Cerebellar nuclear complex (tissue), 1 donor: ENCODE data around the gene ZNF780A.
A peak's percentile ranks its signal among the peaks of the same experiment; 100 is the strongest.
"Not testable (repeated sequence)": the region's sequence is repeated elsewhere in the genome, so short reads cannot be mapped to it uniquely, and the experiment has no call there.

ENCODE experiments used
- DNase-seq, 2 experiments: peaks; one replicate each; lab custom pipeline; 2025; lab: John Stamatoyannopoulos, UW

The ZNF780A gene

DNA sequence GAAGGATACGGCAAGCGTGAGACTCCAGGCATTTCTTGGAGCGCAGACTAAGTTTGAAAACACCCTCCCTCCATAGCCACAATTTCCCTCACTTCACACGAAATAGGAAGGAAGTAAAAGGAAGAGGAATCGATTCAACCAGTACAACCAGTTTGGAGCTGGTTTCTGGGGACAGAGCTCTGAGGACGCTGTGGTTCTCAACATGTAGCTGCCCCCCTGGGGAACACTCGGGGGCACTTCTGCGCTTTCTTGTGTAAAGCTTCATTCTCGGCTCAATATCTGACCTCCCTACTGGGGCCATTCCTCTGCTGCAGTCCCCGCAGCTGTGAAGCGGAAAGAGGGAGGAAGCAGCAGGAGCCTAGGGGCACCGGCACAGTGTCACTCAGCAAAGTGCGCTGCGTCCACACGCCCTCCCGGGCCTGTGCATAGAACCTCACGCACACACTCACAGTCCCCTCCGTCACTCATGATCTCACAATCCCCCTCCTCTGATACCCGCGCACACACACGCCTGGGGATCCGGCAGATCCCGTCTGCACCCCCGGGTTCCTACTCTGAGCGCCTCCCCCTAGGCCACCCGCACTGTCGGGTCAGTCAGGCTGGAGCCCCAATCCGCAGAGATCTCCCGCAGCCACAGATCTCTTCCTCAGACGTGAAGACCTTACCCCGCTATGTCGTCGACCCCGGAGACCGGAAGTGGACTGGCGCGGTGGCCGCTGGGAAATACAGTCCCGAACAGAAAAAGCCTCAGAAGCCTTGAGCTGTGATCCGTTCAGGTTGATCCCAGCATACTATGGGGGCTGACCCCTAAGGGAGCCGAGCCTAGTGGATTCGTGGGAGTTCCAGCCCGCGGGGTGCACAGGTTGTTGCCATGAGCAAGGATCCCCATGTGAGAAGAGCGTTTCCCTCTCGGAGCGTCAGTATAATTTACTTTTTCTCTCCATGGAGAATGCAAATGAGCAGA is at the start of gene ZNF780A:
TSS of gene ZNF780A (minus strand) at position 703 of the 964 bp plus-strand sequence. CDS start 6,190 bp downstream, outside the sequence.
- DNase-seq, result peak in 1 of 2 experiments; percentile 40

DNA sequence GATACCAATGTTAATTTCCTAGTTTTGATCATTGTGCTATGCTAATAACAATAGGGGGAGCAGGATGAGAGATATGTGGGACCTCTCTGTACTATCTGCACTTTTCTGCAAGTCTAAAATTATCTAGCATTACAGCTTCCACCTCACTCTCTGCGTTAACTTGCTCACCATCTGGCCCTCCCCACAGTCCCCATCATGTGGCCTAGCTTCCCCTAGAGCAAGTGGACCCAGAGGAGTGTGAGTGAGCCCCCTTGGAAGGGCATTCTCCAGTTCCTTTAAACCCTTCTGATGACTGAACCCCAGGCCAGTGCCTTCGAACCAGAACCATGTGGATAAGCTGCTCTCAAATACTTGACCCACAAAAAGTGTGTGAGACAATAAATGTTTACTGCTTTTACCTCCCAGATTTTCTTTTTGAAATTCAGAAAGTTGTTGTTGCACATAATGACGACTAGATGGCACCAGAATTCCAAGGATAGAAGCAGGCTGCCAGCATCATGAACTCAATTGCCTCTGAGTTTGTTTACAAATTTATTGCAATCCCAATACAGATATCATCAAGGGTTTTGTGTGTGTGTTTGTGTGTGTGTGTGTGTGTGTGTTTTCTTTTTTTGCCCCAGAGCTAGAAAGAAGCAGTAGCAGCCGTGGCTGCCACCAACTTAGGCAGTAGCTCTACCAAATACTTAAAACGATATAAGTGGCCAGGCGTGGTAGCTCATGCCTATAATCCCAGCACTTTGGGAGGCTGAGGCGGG is 49.0 kb upstream of the ZNF780A start:
- peak in 1 of 2 experiments; percentile 18 for DNase-seq

DNA sequence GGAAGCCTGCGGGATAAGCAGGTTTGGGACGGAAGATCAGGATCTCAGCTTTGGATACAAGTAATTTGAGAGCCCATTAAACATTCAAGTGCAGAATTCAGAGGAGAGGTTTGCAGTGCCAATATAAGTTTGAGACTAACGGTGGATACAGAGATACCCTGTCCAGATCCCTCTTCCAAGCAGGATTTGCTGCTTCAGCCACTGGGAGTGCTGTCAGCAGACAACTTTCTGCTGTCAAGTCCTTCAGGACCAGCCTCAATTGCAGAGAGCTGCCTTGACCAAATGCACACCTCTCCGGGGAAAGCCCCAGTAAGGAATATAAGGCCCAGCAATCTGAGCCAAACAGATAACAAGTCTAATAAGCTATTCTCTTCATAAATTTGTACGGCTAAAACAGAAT is 46.1 kb upstream of the ZNF780A start:
- no peak for DNase-seq

DNA sequence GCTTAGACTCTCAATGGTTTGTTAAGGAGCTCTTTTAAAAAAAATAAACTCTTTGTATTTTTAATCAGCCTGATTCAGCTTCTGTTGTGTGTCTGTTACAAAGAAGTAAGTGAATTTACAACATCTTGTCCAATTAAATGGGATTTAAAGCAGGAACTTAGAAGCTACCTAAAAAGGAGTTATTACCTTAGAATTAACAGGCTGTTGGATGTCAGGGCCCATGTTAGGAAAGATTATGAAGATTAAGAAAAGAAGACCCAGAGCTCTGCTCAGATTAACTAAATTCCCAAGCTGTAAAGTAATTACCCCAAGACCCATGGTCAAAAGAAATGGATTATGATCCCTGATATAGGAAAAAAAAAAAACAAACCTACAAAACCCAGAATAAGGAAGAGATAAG is 44.1 kb upstream of the ZNF780A start:
- DNase-seq, result no peak

DNA sequence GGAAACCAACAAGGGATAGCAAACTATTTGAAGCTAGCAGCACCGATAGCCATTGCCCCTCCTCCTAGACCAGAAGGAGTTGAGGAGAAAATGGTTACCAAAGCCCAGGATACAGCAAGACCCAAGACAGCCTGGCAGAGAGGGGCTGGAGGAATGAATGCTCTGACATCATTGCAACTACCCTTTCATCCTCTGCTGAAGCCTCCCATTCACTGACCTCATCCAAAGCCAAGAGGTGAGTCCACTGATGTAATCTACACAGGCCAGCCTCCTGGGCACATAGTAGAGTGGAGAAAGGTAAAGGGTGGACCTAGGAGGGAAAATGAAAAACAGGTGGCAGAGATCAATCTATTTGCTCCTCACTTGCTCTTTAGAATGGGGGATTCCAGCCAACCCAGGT is 42.7 kb upstream of the ZNF780A start:
- DNase-seq, result no peak

DNA sequence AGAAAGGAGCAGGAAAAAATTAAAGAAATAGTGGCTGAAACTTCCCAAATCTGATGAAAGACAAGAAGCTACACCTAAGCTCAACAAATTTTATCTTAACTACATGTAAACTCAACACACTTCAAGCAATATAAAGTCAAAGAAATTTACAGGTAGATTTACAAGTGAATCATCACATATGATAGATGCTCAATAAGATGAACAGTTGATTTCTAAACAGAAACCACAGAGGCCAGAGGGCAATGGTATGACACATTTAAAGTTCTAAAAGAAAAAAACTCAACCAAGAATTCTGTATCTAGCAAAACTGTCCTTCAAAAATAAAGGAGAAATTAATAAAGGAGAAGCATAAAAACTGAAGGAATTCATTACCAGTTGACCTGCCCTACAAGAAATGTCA is 39.3 kb upstream of the ZNF780A start:
- DNase-seq, result no peak

DNA sequence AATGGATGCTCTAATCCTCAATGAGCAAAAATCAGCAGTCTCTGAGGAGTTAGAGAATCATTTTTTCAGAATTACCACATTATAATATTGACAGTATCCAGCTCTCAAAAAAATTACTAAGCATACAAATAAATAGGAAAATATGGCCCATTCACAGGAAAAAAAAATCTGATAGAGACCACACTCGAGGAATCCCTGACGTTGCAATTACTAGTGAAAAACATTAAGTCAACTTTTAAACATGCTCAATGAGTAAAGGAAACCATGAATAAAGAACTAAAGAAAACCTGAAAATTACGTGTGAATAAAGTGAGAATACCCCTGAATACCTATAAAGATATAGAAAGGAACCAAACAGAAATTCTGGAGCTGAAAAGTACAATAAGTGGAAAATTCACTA is 38.7 kb upstream of the ZNF780A start:
- DNase-seq, result no peak

DNA sequence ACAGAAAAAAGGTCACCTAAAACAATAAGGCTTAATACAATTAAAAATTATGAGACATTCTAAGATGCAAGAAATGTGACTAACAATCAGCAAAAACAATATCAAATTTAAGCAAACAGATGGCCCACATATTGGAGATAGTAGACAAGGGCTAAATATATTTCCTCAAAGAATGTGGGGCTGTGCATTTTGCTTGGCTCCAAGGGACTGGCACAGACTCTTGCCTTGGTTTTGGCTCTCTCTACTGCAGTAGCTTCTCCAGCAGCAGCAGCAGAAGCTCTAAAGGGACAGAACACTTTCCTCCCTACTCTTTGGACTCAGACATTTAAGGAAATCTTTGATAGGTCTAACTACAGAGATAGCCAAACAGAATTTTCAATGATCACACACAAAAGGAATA is 38.2 kb upstream of the ZNF780A start:
- DNase-seq, result no peak

DNA sequence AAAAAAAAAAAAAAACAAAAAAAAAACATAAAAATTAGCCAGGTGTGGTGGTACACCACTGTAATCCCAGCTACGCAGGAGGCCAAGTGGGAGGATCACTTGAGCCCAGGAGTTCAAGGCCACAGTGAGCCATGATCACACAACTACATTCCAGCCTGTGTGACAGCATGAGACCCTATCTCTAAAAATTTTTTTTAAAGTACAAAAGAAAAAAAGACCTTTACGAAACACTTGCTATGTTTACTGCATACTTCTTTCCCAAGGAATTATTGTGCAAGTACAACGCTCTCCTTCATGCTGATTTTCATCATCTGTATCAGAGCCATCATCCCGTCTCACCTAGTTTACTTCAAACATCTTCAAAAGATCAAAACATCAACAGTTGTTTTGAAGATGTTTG is 28.6 kb upstream of the ZNF780A start:
- no peak for DNase-seq

DNA sequence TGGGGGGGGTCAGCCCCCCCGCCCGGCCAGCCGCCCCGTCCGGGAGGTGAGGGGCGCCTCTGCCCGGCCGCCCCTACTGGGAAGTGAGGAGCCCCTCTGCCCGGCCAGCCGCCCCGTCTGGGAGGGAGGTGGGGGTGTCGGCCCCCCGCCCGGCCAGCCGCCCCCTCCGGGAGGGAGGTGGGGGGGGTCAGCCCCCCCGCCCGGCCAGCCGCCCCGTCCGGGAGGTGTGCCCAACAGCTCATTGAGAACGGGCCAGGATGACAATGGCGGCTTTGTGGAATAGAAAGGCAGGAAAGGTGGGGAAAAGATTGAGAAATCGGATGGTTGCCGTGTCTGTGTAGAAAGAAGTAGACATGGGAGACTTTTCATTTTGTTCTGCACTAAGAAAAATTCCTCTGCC is 27.9 kb upstream of the ZNF780A start:
- not testable (repeated sequence) for DNase-seq

DNA sequence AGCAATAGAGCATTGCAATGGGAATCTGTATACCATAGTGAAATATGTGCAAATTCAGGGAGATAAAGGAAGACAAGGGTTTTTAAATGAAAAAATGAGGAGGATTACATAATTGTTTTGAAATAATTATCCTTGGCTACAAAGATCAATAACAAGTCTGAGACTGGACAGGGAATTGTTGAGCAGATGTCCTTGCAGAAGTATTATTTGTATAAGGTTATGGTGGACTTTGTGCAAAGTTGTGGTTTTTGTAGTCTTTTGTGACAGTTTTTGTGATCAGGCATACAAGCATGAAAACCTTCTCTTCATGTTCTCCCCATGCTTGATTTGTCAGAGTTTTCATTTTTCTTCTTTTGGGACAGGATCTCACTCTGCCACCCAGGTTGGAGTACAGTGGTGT is 25.3 kb upstream of the ZNF780A start:
- DNase-seq, result no peak

DNA sequence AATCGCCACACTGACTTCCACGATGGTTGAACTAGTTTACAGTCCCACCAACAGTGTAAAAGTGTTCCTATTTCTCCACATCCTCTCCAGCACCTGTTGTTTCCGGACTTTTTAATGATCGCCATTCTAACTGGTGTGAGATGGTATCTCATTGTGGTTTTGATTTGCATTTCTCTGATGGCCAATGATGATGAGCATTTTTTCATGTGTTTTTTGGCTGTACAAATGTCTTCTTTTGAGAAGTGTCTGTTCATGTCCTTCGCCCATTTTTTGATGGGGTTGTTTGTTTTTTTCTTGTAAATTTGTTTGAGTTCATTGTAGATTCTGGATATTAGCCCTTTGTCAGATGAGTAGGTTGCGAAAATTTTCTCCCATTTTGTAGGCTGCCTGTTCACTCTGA is 23.4 kb upstream of the ZNF780A start:
- not testable (repeated sequence) for DNase-seq

DNA sequence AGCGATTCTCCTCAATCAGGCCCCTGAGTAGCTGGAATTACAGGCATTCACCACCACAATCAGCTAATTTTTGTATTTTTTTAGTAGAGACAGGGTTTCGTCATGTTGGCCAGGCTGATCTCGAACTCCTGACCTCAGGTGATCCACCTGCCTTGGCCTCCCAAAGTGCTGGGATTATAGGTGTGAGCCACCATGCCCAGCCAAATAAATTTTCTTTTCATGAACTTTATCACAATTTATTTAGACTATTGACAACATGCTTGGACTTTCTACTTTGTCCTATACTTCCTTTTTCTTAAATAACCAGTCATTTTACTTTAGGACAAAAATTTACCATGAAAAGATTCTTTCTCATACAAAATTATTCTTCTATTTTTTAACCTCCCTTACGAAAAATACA is 21.5 kb upstream of the ZNF780A start:
- DNase-seq, result not testable (repeated sequence)

DNA sequence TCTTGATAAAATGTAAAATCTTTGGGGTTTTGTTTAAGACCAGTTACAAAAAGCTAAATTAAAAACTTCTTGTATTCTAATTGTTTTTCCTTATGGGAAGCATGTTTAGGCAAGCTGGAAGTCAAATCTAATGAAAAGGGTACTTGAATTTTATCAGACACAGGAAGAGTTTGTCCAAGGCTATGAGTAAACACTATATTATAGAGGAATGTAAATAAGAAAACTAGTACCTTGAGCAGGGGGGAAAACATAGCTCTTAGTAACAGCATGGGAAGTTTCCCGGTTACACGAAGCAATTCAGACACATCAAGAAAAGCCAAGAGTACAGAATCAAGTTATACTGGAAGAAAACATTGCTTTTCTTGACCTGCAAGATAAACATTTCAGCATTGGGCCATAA is 19.8 kb upstream of the ZNF780A start:
- no peak for DNase-seq

DNA sequence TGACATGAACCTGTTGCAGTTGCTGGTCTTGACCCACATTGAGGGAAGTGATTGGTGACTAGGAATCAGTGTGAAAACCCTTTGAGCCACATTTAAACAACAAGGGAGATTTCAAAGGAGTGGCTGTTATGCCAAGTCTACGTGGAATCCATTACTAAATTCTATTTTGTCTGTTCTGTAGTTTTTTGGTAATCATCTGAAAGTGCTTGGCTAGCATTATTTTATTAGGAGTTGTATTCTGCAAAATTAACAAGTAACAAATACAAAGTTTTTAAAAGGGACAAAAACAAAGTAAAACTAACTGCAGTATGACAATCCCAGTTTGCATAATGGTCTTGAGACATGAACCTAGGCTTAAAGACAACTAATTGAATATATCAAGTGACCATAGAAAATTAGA is 14.0 kb upstream of the ZNF780A start:
- no peak for DNase-seq

DNA sequence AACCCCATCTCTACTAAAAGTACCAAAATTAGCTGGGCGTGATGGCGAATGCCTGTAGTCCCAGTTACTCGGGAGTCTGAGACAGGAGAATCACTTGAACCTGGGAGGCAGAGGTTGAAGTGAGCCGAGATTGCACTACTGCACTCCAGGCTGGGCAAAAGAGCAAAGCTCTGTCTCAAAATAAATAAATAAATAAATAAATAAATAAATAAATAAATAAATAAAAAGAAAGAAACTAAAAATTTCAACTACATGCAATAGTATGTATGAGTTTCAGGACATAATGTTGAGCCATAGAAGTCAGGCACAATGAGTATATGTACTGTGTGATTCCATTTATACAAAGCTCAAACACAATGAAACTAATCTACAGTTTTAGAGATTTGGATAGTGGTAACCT is 12.9 kb upstream of the ZNF780A start:
- no peak for DNase-seq

DNA sequence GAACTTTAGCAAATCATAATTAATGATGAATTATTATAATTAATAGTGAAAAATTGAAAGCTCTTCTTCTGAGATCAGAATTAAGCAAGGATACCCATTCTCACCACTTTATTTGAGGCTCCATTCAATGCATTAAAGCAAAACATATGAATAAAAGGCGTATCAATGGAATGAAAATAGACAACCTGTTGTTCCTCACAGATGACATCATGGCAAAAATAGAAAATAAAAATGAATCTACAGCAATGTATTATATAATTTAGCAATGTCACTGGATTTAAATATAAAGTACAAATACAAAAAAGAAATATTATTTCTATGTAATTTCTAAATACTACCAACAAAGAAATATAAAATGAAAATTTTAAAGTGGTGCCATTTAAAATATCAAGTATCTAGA is 11.1 kb upstream of the ZNF780A start:
- DNase-seq, result no peak

DNA sequence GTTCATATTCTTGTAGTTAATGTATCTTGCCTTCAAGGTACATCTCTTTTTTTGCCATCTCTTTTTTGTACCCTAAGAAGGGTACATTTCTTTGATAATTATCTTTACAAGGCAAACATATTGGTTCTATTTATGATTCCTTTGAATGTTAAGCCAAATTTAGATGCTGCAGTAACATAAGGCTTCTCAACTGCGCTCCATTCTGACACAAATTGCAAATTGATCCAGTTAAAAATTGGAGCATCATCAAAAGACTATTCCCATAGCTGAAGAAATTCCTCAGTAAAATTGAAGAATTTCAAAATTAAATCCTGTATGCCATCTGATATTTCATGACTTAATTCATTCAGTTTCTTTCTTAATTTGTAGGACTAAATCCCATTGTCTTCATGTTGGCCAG is 2.7 kb upstream of the ZNF780A start:
- DNase-seq, result no peak

DNA sequence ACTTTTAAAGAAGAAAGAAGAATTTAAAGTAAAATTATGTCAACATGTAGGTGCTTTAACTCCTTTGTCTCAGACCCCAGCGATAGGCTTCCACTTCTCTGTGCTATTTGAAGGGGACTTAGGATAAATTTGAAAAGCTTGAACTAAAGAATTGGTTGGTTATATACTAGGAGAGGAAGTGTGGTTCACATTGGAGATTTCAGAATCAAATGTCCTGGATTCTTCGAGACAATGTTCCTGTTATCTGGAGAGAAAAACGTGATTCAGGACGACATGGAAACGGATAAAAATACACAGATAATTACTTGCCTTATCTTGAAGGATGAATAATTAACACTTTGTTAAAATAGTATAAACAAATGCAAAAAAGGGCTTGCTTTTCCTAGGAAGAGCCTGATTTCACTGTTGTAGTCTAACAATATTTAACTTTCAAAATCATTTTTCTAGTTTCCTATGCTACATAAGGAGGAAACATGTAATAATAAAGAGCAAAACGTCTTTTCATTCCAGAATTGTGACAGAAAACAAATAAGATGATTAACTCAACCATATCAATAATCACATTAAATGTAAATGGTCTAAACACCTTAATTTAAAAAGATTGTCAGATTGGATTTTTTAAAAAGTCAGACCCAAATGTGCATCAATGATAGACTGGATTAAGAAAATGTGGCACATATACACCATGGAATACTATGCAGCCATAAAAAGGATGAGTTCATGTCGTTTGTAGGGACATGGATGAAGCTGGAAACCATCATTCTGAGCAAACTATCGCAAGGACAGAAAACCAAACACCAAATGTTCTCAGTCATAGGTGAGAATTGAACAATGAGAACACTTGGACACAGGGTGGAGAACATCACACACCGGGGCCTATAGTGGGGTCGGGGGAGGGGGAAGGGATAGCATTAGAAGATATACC is 724 bp upstream of the ZNF780A start:
- DNase-seq, result no peak

DNA sequence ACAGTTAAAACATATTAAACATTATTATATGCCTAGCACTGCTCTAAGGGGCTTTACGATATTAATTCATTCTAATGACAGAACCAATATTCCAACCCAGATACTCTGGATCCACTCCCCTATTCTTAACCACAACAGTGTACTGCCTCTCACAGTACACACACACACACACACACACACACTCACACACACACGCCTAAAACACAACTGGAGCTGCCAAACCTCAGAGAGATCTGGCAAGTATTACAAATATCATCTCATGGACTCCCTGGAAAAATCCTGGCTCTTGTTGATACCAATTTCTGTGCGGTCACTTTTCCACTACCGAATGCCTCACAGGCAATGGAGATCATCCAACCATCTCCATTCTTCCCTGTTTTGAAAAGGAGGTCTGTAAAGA is 1.3 kb downstream of the ZNF780A start:
- DNase-seq, result no peak

DNA sequence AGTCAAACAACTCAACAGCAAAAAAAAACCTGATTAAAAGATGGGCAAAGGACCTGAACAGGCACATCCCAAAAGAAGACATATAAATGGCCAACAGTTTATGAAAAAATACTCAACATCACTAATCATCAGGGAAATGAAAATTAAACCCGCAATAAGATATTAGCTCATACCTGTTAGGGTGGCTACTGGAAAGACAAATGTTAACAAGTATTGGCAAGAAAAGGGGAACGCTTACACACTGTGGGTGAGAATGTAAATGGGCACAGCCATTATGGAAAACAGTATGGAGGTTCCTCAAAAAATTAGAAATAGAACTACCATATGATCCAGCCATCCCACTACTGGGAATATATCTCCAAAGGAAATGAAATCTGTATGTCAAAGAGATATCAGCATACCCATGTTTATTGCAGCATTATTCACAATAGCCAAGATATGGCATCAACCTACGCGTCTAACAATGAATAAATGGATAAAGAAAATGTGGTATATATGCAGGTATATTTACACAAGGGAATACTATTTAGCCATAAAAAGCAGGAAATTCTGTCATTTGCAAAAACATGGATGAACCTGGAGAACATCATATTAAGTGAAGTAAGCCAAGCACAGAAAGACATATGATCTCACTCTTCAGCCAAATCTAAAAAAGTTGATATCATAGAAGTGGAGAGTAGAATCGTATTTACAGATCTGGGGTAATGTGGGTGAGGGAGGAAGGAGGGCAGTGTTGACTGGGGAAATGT is 2.3 kb downstream of the ZNF780A start:
- no peak for DNase-seq
